GM12891 (cell line): ENCODE measurements around the gene RAB35. TPM values are rescaled to one million over a fixed set of nuclear protein-coding genes. Genes with fewer than 3 reads are reported as not detected.
A peak's percentile ranks its signal among the peaks of the same experiment; 100 is the strongest.

Experiments used
- DNase-seq: peaks from one replicate; pipeline ENCODE4 v3.0.0; 2011; ENCODE audit warnings: low spot score; ENCODE audit not compliant: insufficient read length
- FAIRE-seq: peaks from 2 replicates; lab custom pipeline; 2011; peaks lifted over from hg19 to GRCh38; lab: Jason Lieb, UNC
- PAX5 ChIP-seq: IDR thresholded peaks from 2 replicates; pipeline ENCODE4 v1.6.1; 2011; ENCODE audit warnings: low read length, moderate library complexity, mild to moderate bottlenecking; ENCODE audit not compliant: insufficient read depth, severe bottlenecking
- POLR2A ChIP-seq: IDR thresholded peaks from 2 replicates; pipeline ENCODE4 v1.6.1; 2011; ENCODE audit warnings: low read depth, low read length, control low read depth
- POLR2AphosphoS5 ChIP-seq: IDR thresholded peaks from 2 replicates; pipeline ENCODE4 v1.6.1; 2011; ENCODE audit warnings: low read depth, low read length, control low read depth
- POU2F2 ChIP-seq: IDR thresholded peaks from 2 replicates; pipeline ENCODE4 v1.6.1; 2011; ENCODE audit warnings: low read depth, mild to moderate bottlenecking, control low read depth, low read length, moderate library complexity
- SPI1 ChIP-seq: IDR thresholded peaks from 2 replicates; pipeline ENCODE4 v1.6.1; 2011; ENCODE audit warnings: low read depth, low read length, control low read depth
- TAF1 ChIP-seq: IDR thresholded peaks from 2 replicates; pipeline ENCODE4 v1.6.1; 2011; ENCODE audit warnings: low read depth, low read length, control low read depth
- polyA plus RNA-seq: library from polyadenylated mRNA; unstranded; fragments of >200 nt; gene quantifications from one replicate; pipeline ENCODE4 v1.2.1, GENCODE V29; 2012; ENCODE audit warnings: low read depth, missing spikeins, inconsistent platforms; ENCODE audit not compliant: missing spikeins

Gene RAB35
- 41.4 TPM for polyA plus RNA-seq

DNA sequence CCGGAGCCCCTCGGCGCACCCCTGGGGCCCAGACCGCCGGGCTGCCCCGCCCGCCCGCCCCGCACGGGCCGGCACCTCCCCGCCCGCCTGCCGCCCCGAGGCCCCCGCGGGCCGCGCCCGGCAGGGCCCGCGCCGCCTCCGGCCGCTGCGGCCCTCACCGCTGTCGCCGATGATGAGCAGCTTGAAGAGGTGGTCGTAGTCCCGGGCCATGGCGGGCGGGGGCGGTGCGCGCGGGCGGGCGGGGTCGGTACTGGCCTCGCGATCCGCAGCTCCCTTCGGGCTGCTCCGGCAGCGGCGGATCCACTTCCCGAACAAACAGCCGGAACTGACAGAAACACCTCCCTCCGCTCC lies at the start of gene RAB35:
TSS of gene RAB35 (minus strand) at position 313 of the 351 bp plus-strand sequence. CDS start at position 210, 103 bp downstream.
- TF ChIP-seq TAF1 (no peak), POLR2AphosphoS5 (no peak), POLR2A (no peak), SPI1 (no peak), PAX5 (no peak), POU2F2 (no peak)
- no peak for FAIRE-seq
- no peak for DNase-seq

GRCh38 chr12:120164293-120164692 lies 47.7 kb upstream of the RAB35 start:
- FAIRE-seq, result no peak
- TF ChIP-seq SPI1, result no peak
- TF ChIP-seq PAX5, result no peak
- TF ChIP-seq POU2F2, result no peak
- no peak for TF ChIP-seq POLR2A
- no peak for TF ChIP-seq POLR2AphosphoS5
- DNase-seq, result no peak

- no peak for FAIRE-seq
- no peak for TF ChIP-seq POU2F2
- no peak for DNase-seq
These were observed 46.2 kb upstream of the RAB35 start for GRCh38 chr12:120162763-120163162.

- TF ChIP-seq SPI1, result no peak
- TF ChIP-seq POLR2AphosphoS5, result peak; percentile 36; the same call in 1 of the 2 replicates
- FAIRE-seq (no peak), DNase-seq (no peak)
These were observed 45.3 kb upstream of the RAB35 start for GRCh38 chr12:120161852-120162251.

GRCh38 chr12:120159509-120160237 lies 43.1 kb upstream of the RAB35 start:
- DNase-seq (no peak), FAIRE-seq (no peak)
- TF ChIP-seq POU2F2 (no peak), TAF1 (no peak), POLR2A (no peak), POLR2AphosphoS5 (no peak), PAX5 (no peak), SPI1 (no peak)

DNA sequence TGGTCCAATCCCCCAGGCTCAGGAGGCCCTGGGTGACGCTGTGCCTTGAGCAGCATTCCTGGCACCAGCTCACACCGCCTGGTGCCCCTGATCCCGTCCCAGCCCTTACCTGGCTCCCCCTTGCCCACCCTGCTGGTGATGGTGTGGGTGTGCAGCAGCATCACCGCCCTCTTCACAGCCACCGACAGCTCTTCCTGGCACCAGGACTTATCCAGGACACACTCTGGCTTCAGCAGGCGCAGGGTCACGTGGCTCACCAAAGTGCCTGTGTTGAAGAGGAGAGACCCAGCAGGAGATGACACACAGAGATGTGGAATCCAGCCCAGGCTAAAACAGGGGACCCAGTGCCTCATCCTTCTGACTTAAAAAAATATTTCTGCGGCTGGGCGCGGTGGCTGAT lies 41.8 kb upstream of the RAB35 start:
- TF ChIP-seq POU2F2 (no peak), POLR2AphosphoS5 (no peak), TAF1 (no peak), SPI1 (no peak)
- no peak for DNase-seq
- FAIRE-seq, result no peak

DNA sequence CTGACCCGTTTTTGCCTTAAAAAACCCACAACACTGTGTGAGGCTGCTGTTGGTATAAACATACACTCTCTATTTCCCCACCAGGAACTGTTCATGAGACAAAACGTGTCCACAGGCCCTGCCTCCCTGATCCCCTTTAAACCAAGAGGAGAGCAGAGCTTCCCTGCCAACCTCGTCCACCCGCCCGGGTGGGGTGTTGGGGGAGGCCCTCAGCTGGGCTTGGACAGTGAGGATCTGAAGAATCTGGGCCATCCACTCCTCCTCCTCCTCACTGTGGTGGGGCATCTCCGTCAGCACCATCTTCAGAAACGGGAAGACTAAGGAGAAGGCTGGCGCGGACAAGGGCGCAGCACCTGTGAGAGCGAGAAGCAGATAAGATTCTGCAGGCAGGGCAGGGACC lies 41.1 kb upstream of the RAB35 start:
- TF ChIP-seq POU2F2 (no peak), POLR2A (no peak), PAX5 (no peak), POLR2AphosphoS5 (no peak; the same call in 1 of the 2 replicates), SPI1 (no peak), TAF1 (no peak)
- FAIRE-seq (no peak), DNase-seq (no peak)

GRCh38 chr12:120156315-120157259 lies 40.0 kb upstream of the RAB35 start:
- FAIRE-seq (no peak), DNase-seq (no peak)
- TF ChIP-seq POU2F2, result no peak
- TF ChIP-seq SPI1, result no peak
- TF ChIP-seq PAX5, result no peak
- no peak for TF ChIP-seq POLR2AphosphoS5
- TF ChIP-seq POLR2A, result no peak
- no peak for TF ChIP-seq TAF1

GRCh38 chr12:120155072-120155471 lies 38.5 kb upstream of the RAB35 start:
- DNase-seq (no peak), FAIRE-seq (no peak)
- no peak for TF ChIP-seq PAX5
- TF ChIP-seq POLR2AphosphoS5, result no peak
- TF ChIP-seq TAF1, result no peak
- no peak for TF ChIP-seq POU2F2
- no peak for TF ChIP-seq POLR2A
- TF ChIP-seq SPI1, result no peak

- DNase-seq (no peak), FAIRE-seq (no peak)
- TF ChIP-seq PAX5, result no peak
- no peak for TF ChIP-seq POU2F2
- no peak for TF ChIP-seq POLR2A
- no peak for TF ChIP-seq TAF1
- TF ChIP-seq POLR2AphosphoS5, result no peak
- no peak for TF ChIP-seq SPI1
These were observed 34.5 kb upstream of the RAB35 start for GRCh38 chr12:120150919-120151525.
